IPS-18a (cell line): ENCODE data around the gene KRT81.

Experiments used
- H3K27ac ChIP-seq: one replicate; pipeline ENCODE4 v1.5.1; 2013; ENCODE audit warnings: low read length
- H3K27me3 ChIP-seq: one replicate; pipeline ENCODE4 v1.6.1; 2013; ENCODE audit warnings: mild to moderate bottlenecking, low read length; ENCODE audit not compliant: control insufficient read depth, insufficient read depth
- H3K36me3 ChIP-seq: one replicate; pipeline ENCODE4 v1.6.1; 2013; ENCODE audit warnings: low read depth, low read length; ENCODE audit not compliant: control insufficient read depth
- H3K4me1 ChIP-seq: one replicate; pipeline ENCODE4 v1.6.1; 2013; ENCODE audit warnings: low read depth, low read length; ENCODE audit not compliant: control insufficient read depth
- H3K4me3 ChIP-seq: one replicate; pipeline ENCODE4 v1.5.1; 2013; ENCODE audit warnings: low read length
- H3K9ac ChIP-seq: one replicate; pipeline ENCODE4 v1.6.1; 2013; ENCODE audit warnings: mild to moderate bottlenecking, low read length, moderate library complexity
- H3K9me3 ChIP-seq: one replicate; pipeline ENCODE4 v1.6.1; 2013; ENCODE audit warnings: low read depth, low read length; ENCODE audit not compliant: control insufficient read depth

Gene KRT81

GRCh38 chr12:52238916-52239646 is 52.3 kb downstream of the KRT81 start:
- Histone ChIP-seq H3K27me3 (peaks cover 8% of the 10 kb centered on the region), H3K36me3 (no peaks in the 10 kb centered on the region), H3K4me1 (peaks cover 21% of the 10 kb centered on the region), H3K27ac (no peak overlapping the region), H3K9ac (no peak overlapping the region), H3K4me3 (no peak overlapping the region), H3K9me3 (no peaks in the 10 kb centered on the region)

- no peak overlapping the region for H3K27ac ChIP-seq
- H3K9me3 ChIP-seq, result no peaks in the 10 kb centered on the region
- no peak overlapping the region for H3K4me3 ChIP-seq
- H3K27me3 ChIP-seq, result peaks cover 16% of the 10 kb centered on the region
- H3K36me3 ChIP-seq, result no peaks in the 10 kb centered on the region
- no peak overlapping the region for H3K9ac ChIP-seq
- H3K4me1 ChIP-seq, result peaks cover 25% of the 10 kb centered on the region
Measured at GRCh38 chr12:52238207-52238840, 53.0 kb downstream of the KRT81 start.

GRCh38 chr12:52236386-52237050 is 54.8 kb downstream of the KRT81 start:
- Histone ChIP-seq H3K27ac (no peak overlapping the region), H3K27me3 (peaks cover 34% of the 10 kb centered on the region), H3K4me3 (no peak overlapping the region), H3K4me1 (peaks cover 29% of the 10 kb centered on the region), H3K9ac (no peak overlapping the region), H3K36me3 (no peaks in the 10 kb centered on the region), H3K9me3 (no peaks in the 10 kb centered on the region)
